DOHH2 (cell line): ENCODE data around the gene MYCN.

Experiments used
- EZH2phosphoT487 ChIP-seq: fragments of 200-600 bp; sonication (generic); IDR thresholded peaks from 2 replicates; pipeline ENCODE4 v1.6.1; 2017; ENCODE audit warnings: borderline replicate concordance, mild to moderate bottlenecking, antibody characterized with exemption, low read length, moderate library complexity, mixed read lengths
- TF ChIP-seq, protein P1 (sequence below): fragments of 200-600 bp; sonication (generic); IDR thresholded peaks from one replicate; pipeline ENCODE4 v1.5.1; 2014; ENCODE audit warnings: antibody characterized with exemption, mild to moderate bottlenecking, low read depth, low read length; ENCODE audit not compliant: poor library complexity, severe bottlenecking

DNA sequence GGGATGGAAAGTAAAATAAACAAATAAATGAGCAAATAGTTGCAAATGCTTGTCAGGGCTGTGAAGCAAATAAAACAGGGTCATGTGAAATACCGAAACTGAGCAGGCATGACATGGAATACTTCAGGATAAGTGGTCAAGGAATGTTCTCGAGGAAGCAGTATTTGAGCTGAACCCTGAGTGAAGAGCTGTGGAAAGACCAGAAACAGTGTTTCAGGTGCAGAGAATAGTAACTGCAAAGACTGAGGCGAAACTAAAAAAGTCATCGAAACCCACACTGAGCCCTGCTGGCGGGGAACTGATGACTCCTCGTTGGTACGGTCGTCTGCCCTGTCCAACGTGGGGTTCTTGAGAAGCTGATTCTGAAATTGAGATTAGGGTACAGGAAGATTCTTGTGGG is 27.2 kb upstream of the MYCN start:
- TF ChIP-seq, protein P1, sequence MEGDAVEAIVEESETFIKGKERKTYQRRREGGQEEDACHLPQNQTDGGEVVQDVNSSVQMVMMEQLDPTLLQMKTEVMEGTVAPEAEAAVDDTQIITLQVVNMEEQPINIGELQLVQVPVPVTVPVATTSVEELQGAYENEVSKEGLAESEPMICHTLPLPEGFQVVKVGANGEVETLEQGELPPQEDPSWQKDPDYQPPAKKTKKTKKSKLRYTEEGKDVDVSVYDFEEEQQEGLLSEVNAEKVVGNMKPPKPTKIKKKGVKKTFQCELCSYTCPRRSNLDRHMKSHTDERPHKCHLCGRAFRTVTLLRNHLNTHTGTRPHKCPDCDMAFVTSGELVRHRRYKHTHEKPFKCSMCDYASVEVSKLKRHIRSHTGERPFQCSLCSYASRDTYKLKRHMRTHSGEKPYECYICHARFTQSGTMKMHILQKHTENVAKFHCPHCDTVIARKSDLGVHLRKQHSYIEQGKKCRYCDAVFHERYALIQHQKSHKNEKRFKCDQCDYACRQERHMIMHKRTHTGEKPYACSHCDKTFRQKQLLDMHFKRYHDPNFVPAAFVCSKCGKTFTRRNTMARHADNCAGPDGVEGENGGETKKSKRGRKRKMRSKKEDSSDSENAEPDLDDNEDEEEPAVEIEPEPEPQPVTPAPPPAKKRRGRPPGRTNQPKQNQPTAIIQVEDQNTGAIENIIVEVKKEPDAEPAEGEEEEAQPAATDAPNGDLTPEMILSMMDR = no peak
- no peak for TF ChIP-seq EZH2phosphoT487
